ENCODE measurements around the gene MAB21L4.

MAB21L4 gene

GRCh38 chr2:240895656-240896388 is at the start of gene MAB21L4:
TSS of gene MAB21L4 (minus strand) at chr2:240896156. CDS start at chr2:240895997, 159 bp downstream.
- no peak for TF ChIP-seq CTCF (IDR thresholded peaks at IDR 0.05; ENCODE audit: low read depth, low read length, missing control alignments)
- no peak for DNase-seq (ENCODE audit: extremely low read depth, low read depth)
- H3K4me3 ChIP-seq (replicated peaks; ENCODE audit: low read depth, low read length) = no peak within 1 kb of the TSS

GRCh38 chr2:240936106-240936505 is 40.1 kb upstream of the MAB21L4 start:
- H3K4me3 ChIP-seq (replicated peaks; ENCODE audit: low read depth, low read length) = no peak overlapping the region
- TF ChIP-seq CTCF (IDR thresholded peaks at IDR 0.05; ENCODE audit: low read depth, low read length, missing control alignments) = no peak
- no peak for DNase-seq (ENCODE audit: extremely low read depth, low read depth)

- no peak for TF ChIP-seq CTCF (IDR thresholded peaks at IDR 0.05; ENCODE audit: low read depth, low read length, missing control alignments)
Measured at GRCh38 chr2:240935103-240935876, 39.3 kb upstream of the MAB21L4 start.

GRCh38 chr2:240934701-240935102 is 38.7 kb upstream of the MAB21L4 start:
- TF ChIP-seq CTCF (IDR thresholded peaks at IDR 0.05; ENCODE audit: low read depth, low read length, missing control alignments) = no peak
- DNase-seq (ENCODE audit: extremely low read depth, low read depth) = no peak
- H3K4me3 ChIP-seq (replicated peaks; ENCODE audit: low read depth, low read length) = no peak overlapping the region

More at GRCh38 chr2:240935103-240935876, 39.3 kb upstream of the MAB21L4 start:
- H3K4me3 ChIP-seq (replicated peaks; ENCODE audit: low read depth, low read length) = no peak overlapping the region
- DNase-seq (ENCODE audit: extremely low read depth, low read depth) = no peak

GRCh38 chr2:240933966-240934700 is 38.2 kb upstream of the MAB21L4 start:
- DNase-seq (ENCODE audit: extremely low read depth, low read depth) = no peak
- TF ChIP-seq CTCF (IDR thresholded peaks at IDR 0.05; ENCODE audit: low read depth, low read length, missing control alignments) = no peak

GRCh38 chr2:240933048-240933965 is 37.4 kb upstream of the MAB21L4 start:
- DNase-seq (ENCODE audit: extremely low read depth, low read depth) = no peak
- TF ChIP-seq CTCF (IDR thresholded peaks at IDR 0.05; ENCODE audit: low read depth, low read length, missing control alignments) = no peak
- H3K4me3 ChIP-seq (replicated peaks; ENCODE audit: low read depth, low read length) = no peak overlapping the region

More at GRCh38 chr2:240933966-240934700, 38.2 kb upstream of the MAB21L4 start:
- H3K4me3 ChIP-seq (replicated peaks; ENCODE audit: low read depth, low read length) = no peak overlapping the region
